Keratinocyte (primary cell): Measurements from ENCODE around the gene MPPED1. TPM values are rescaled to one million over a fixed set of nuclear protein-coding genes. Genes with fewer than 3 reads are reported as not detected.

Experiments
- DNase-seq: peaks from one replicate; pipeline ENCODE4 v3.0.0-alpha.2; 2011; ENCODE audit warnings: low read depth, missing footprints, low spot score
- FAIRE-seq: peaks from 2 replicates; lab custom pipeline; 2011; peaks lifted over from hg19 to GRCh38; lab: Jason Lieb, UNC
- H2AFZ ChIP-seq: 2 replicates; pipeline ENCODE4 v1.6.0; 2012; ENCODE audit warnings: low read length, control low read depth, inconsistent platforms; ENCODE audit not compliant: control insufficient read depth
- H3K27ac ChIP-seq: 2 replicates; pipeline ENCODE4 v1.5.1; 2011; ENCODE audit warnings: low read length; ENCODE audit not compliant: control insufficient read depth, insufficient read depth
- H3K27me3 ChIP-seq: 3 replicates; pipeline ENCODE4 v1.6.0; 2011; ENCODE audit warnings: low read length; ENCODE audit not compliant: control insufficient read depth, insufficient read depth; ENCODE audit errors: extremely low read depth
- H3K36me3 ChIP-seq, 2 experiments: 2 replicates in 1 of 2; 3 replicates in 1 of 2; pipeline ENCODE4 v1.5.1; 2011; ENCODE audit warnings: low read length in 2 of 2, mild to moderate bottlenecking in 1 of 2; ENCODE audit not compliant: control insufficient read depth in 2 of 2, insufficient read depth in 2 of 2; ENCODE audit errors: extremely low read depth in 1 of 2
- H3K4me1 ChIP-seq: 3 replicates; pipeline ENCODE4 v1.5.1; 2011; ENCODE audit warnings: low read length; ENCODE audit not compliant: control insufficient read depth, insufficient read depth; ENCODE audit errors: extremely low read depth
- H3K4me2 ChIP-seq: 3 replicates; pipeline ENCODE4 v1.6.0; 2011; ENCODE audit warnings: low read depth, low read length; ENCODE audit not compliant: control insufficient read depth, insufficient read depth; ENCODE audit errors: extremely low read depth
- H3K4me3 ChIP-seq, 3 experiments: fragments of 200-600 bp in 1 of 3; sonication (generic) in 1 of 3; 2 replicates in 2 of 3; 3 replicates in 1 of 3; pipeline ENCODE4 v1.5.1; 2011 to 2016; ENCODE audit warnings: low read length in 3 of 3, mild to moderate bottlenecking in 3 of 3, control low read depth in 2 of 3, inconsistent platforms in 1 of 3, low read depth in 1 of 3, mixed read lengths in 1 of 3, mixed run types in 1 of 3, moderate library complexity in 1 of 3; ENCODE audit not compliant: control insufficient read depth in 2 of 3, insufficient read depth in 2 of 3; ENCODE audit errors: extremely low read depth in 1 of 3
- H3K79me2 ChIP-seq: 2 replicates; pipeline ENCODE4 v1.6.0; 2012; ENCODE audit warnings: low read length; ENCODE audit not compliant: control insufficient read depth, insufficient read depth
- H3K9ac ChIP-seq: 3 replicates; pipeline ENCODE4 v1.6.0; 2011; ENCODE audit warnings: low read length; ENCODE audit not compliant: control insufficient read depth, insufficient read depth; ENCODE audit errors: extremely low read depth
- H3K9me1 ChIP-seq: 3 replicates; pipeline ENCODE4 v1.6.0; 2011; ENCODE audit warnings: low read length; ENCODE audit not compliant: control insufficient read depth, insufficient read depth; ENCODE audit errors: extremely low read depth
- H3K9me3 ChIP-seq: 2 replicates; pipeline ENCODE4 v1.5.1; 2012; ENCODE audit warnings: low read depth, low read length; ENCODE audit not compliant: control insufficient read depth
- H4K20me1 ChIP-seq: 3 replicates; pipeline ENCODE4 v1.6.0; 2011; ENCODE audit warnings: low read length; ENCODE audit not compliant: control insufficient read depth, insufficient read depth; ENCODE audit errors: extremely low read depth
- EZH2 ChIP-seq: IDR thresholded peaks from one replicate; pipeline ENCODE4 v1.6.1; 2012; ENCODE audit warnings: inconsistent platforms, mild to moderate bottlenecking, low read length, moderate library complexity
- dilution Hi-C: fragments of 300-500 bp; cut with MboI; formaldehyde crosslinking; loops from one replicate; pipeline ENCODE4 v1.7.0; 2020; ENCODE audit warnings: low sequenced_read_pairs; ENCODE audit not compliant: extremely low pct_ligation_motif_present
- polyA plus RNA-seq, 5 experiments: library from polyadenylated mRNA; depleted of rRNA in 3 of 5; stranded (reverse) in 3 of 5; stranded (forward) in 1 of 5; unstranded in 1 of 5; fragments of >200 nt; gene quantifications; 1 replicate in 1 of 5; 2 replicates in 3 of 5; 3 replicates in 1 of 5; pipeline versions ENCODE4 v1.2.1 to v1.2.3, GENCODE V29; 2011 to 2012; ENCODE audit warnings: missing spikeins in 2 of 5, low read depth in 1 of 5, low replicate concordance in 1 of 5
- TF ChIP-seq, protein P1 (sequence below), 3 experiments: IDR thresholded peaks in 1 of 3; conservative IDR thresholded peaks in 1 of 3; optimal IDR thresholded peaks in 1 of 3; 2 replicates in 2 of 3; 3 replicates in 1 of 3; pipeline versions ENCODE3 to v1.5.1; 2011; ENCODE audit warnings: low read length in 3 of 3, mild to moderate bottlenecking in 3 of 3, moderate library complexity in 2 of 3, control low read depth in 1 of 3, inconsistent platforms in 1 of 3; ENCODE audit not compliant: insufficient read depth in 2 of 3; ENCODE audit errors: extremely low read depth in 1 of 3

Gene MPPED1
- polyA plus RNA-seq, 1 donor (not counting 4 experiments of a cell fraction or from before 2014, with no cell fraction given) = not detected

GRCh38 chr22:43465291-43466015, 53.6 kb downstream of the MPPED1 start:
- H3K9me1 ChIP-seq = no peaks in the 10 kb centered on the region
- H3K9ac ChIP-seq = no peak overlapping the region
- H3K27me3 ChIP-seq = no peaks in the 10 kb centered on the region
- H3K79me2 ChIP-seq = no peaks in the 10 kb centered on the region
- H3K4me3 ChIP-seq = no peak overlapping the region
- DNase-seq (no peak), FAIRE-seq (no peak)
- no peaks in the 10 kb centered on the region for H4K20me1 ChIP-seq
- H3K4me2 ChIP-seq = no peak overlapping the region
- no peaks in the 10 kb centered on the region for H3K4me1 ChIP-seq
- H3K36me3 ChIP-seq = no peaks in the 10 kb centered on the region
- TF ChIP-seq, protein P1, sequence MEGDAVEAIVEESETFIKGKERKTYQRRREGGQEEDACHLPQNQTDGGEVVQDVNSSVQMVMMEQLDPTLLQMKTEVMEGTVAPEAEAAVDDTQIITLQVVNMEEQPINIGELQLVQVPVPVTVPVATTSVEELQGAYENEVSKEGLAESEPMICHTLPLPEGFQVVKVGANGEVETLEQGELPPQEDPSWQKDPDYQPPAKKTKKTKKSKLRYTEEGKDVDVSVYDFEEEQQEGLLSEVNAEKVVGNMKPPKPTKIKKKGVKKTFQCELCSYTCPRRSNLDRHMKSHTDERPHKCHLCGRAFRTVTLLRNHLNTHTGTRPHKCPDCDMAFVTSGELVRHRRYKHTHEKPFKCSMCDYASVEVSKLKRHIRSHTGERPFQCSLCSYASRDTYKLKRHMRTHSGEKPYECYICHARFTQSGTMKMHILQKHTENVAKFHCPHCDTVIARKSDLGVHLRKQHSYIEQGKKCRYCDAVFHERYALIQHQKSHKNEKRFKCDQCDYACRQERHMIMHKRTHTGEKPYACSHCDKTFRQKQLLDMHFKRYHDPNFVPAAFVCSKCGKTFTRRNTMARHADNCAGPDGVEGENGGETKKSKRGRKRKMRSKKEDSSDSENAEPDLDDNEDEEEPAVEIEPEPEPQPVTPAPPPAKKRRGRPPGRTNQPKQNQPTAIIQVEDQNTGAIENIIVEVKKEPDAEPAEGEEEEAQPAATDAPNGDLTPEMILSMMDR (optimal IDR thresholded peaks at IDR 0.05 in 1 of 3, IDR thresholded peaks at IDR 0.05 in 1 of 3, conservative IDR thresholded peaks at IDR 0.05 in 1 of 3; ENCODE audit: extremely low read depth in 1 of 3, insufficient read depth in 2 of 3, low read length in 3 of 3) = no peak
- no peak for TF ChIP-seq EZH2
- H2AFZ ChIP-seq = no peak overlapping the region
- dilution Hi-C loops = no loop called here
- H3K27ac ChIP-seq = no peak overlapping the region
- H3K9me3 ChIP-seq = no peaks in the 10 kb centered on the region

DNA sequence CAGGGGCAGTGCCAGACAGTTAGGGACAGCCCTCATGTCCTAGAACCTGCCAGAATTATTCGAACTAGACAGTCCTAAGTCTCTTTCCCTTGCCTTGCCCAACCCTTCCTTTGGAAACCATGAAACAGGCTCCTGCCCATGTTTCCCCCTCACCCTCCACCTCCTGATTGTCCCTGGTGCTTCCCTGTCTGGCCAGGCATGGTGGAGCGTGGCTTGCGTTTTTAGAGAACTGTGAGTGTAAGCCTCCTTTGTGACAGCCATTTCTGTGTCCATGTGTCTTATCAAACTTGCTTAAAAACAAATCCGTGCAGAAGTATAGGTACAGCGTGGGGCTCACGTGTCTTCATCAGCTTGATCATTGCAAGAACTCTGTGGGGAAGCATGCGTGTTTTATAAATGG, 54.9 kb downstream of the MPPED1 start:
- H3K79me2 ChIP-seq = no peaks in the 10 kb centered on the region
- H3K4me2 ChIP-seq = no peak overlapping the region
- no peaks in the 10 kb centered on the region for H4K20me1 ChIP-seq
- dilution Hi-C loops = no loop called here
- H3K9ac ChIP-seq = no peak overlapping the region
- H3K4me3 ChIP-seq = no peak overlapping the region
- no peak for FAIRE-seq
- no peaks in the 10 kb centered on the region for H3K27me3 ChIP-seq
- no peaks in the 10 kb centered on the region for H3K9me3 ChIP-seq
- H3K36me3 ChIP-seq = no peaks in the 10 kb centered on the region
- no peak overlapping the region for H2AFZ ChIP-seq
- no peaks in the 10 kb centered on the region for H3K4me1 ChIP-seq
- TF ChIP-seq EZH2 = no peak
- TF ChIP-seq, protein P1 (optimal IDR thresholded peaks at IDR 0.05 in 1 of 3, IDR thresholded peaks at IDR 0.05 in 1 of 3, conservative IDR thresholded peaks at IDR 0.05 in 1 of 3; ENCODE audit: extremely low read depth in 1 of 3, insufficient read depth in 2 of 3, low read length in 3 of 3) = no peak
- no peaks in the 10 kb centered on the region for H3K9me1 ChIP-seq
- no peak overlapping the region for H3K27ac ChIP-seq
- no peak for DNase-seq
